HG03066 (cell line): ENCODE data around the gene CADPS2.

Source experiments
- ATAC-seq: cut with Tn5 transposase; IDR thresholded peaks from one replicate; pipeline ENCODE4 v1.9.1; 2021; ENCODE audit warnings: low read depth; ENCODE audit not compliant: unreplicated experiment

CADPS2 gene

DNA sequence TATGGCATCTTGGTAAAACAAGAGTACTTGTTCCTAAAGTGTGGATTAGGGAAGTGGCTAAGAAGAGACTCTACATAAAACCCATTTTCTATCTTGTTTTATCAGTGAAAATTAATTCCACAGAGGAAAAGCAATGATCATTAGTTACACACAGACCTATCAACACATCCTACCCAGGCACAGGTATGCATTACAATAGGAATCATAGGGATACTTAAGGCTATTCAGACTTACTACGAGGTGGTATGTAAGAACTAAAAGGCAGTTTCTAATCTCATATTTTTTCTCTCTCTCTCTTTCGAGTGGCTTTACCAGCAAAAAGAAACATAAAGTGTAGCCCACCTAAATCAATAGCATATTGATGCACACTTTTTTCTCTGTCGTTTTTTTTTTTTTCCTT is 415.4 kb downstream of the CADPS2 start:
- ATAC-seq = no peak

DNA sequence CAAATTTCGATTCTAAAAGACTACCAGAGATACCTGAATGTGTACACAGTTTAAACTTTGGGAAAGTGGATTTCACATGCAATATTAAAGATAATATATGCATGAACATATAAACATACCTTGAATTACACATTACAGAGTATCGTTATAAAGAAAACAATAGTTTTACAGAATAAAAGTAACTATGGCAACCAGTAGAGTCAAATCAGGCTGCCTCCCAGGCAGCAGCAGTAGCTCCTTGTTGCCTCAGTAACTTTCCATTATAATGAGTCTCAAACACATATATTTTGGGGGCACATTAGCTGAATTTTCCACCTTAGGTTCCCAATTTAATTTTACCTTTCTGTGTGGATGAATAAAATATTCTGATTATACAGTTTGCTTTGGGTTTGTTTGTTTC is 417.3 kb downstream of the CADPS2 start:
- ATAC-seq = no peak

DNA sequence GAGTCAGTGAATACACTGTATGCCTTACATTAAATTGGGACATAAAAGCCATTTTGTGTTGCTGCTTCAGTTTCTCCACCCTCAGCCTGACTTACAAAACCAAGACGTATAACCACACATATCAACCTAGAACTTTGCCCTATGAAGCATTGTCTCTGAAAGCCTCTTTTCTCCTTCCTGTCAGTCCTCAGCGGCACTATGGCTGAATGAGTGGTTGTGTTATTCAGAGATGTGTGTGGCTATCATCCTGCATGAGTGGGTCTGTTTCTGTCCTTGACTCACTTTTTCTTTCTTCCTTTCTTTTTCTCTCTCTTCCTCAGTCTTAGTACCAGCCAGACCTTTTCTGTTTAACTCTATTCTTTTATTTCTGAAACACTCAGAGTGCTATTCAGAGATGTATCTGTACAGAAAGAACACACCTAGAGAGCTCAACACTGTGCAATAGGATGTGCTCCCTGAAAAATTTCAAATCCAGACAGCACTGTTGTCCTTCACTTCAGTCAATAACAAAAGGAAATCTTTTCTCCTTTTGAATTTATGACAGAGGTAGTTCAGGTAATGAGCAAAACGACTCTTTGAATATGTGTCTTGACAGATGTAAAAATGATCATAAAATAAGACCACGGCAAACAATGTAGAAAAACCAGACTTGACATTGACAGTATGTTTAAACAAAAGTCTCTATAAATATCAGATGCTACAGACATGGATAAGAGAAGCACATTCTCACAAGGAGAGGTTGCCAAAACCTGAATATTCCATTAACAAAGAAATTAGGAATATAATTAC is 418.4 kb downstream of the CADPS2 start:
- ATAC-seq = no peak

DNA sequence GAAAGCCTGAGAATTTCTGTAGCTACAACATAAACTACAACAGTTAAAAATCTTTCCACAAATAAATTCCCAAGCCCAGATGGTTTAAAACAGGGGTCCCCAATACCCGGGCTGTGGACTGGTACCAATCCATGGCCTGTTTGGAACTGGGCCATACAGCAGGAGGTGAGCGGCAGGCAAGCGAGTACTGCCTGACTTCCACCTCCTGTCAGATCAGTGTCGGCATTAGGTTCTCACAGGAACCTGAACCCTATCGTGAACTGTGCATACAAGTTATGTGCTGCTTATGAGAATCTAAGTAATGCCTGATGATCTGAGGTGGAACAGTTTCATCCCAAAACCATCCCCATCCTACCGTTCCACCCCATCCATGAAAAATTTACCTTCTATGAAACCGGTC is 421.0 kb downstream of the CADPS2 start:
- ATAC-seq = no peak

DNA sequence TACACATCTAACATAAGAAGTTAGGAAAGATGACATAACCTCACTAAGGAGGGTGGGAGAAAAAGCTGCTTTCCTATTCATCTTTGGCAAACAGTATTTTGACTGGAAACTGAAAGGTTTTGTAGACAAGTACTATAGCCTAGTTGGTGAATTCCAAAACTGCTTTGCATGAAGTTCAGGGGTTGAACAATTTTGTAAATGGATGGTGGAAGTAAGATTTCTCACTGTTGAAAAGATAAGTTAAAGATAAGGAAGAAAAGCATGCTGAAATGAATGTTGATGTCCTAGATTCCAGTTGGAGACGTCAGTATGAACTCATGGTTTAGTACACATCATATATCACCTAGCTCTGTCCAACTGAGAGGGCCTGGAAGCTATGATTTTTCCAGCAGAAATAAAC is 422.6 kb downstream of the CADPS2 start:
- no peak for ATAC-seq

DNA sequence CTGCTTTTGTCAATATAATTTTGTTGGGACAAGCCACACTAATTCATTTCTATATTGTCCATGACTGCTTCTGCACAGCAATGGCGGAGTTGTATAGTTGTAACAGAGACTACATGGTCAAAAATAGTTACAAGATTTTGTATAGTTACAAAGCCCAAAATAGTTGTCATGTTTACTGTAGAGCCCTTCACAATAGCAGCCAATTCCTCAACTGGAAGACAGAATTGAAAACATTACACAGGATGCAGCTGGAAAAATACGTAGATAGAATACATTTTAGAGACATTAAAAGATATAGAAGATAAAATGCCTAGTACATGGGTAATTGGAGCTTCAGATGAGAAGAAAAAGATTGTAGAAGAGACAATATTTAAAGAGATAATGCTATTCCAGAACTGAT is 425.3 kb downstream of the CADPS2 start:
- ATAC-seq = no peak

DNA sequence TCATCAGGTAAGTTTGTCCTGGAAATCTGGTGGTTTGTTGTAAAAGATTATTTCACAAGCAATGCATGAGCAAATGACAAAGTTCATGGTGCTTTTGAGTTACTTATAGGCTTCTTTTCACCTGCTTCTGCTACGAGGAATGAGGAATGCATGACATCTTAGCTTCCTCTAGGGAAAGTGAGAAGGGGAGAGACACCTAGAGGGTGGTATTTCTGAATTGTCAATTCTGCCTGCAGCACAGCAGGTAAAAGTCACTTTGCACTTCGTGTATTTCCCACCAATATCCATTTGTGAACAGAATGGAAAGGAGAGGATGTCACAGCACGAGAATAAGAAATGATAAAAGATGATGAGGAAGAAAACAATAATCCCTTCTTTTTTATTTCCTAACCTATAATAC is 428.3 kb downstream of the CADPS2 start:
- ATAC-seq = no peak

DNA sequence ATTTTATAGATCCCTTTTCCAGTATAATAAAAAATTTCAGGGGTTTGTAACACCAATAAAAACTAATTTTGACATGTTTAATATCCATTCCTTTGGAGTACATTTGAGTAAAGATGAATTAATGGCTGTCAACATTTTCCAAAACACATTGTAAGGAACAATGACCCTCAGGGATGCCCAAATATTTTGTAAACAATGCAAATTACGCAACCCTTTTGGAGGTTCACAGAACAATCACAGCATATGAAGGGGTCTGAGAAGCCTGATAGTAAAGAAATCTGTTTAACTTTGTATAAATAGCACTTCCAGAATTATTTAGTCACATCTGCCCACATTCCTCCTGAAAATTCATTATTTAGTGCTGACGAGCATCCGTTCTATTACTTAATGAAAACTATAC is 428.9 kb downstream of the CADPS2 start:
- ATAC-seq = no peak

DNA sequence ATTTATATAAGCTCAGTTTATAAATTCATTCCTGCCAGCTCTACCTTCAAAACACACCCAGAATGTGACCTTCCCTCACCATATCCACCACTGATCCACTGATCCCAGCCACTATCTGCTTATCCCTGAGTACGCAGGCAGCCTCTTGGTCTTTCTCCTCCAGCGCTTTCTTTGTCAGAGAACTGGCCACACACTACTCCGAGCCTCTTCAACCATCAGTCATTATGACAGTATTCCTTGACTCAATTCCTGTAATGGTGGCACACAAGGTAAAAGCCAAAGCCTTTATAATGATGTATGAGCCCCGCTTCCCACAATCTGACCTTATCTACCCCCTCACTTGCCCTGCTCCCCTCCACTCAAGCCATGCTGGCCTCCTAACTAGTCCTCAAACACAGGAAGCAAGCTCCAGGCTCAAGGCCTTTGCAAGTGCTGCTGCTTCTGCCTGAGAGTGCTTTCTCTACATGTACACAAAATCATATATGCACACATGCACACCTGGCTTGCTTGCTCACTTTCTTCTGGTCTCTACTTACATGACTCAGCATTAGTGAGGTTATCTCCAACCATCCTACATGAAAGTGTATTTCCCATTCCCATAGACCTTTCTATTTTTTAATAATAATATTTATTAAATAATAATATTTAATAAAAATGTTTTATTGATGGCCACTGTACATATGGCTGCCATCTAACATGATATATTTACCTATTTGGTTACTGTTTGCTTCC is 431.3 kb downstream of the CADPS2 start:
- ATAC-seq = no peak

DNA sequence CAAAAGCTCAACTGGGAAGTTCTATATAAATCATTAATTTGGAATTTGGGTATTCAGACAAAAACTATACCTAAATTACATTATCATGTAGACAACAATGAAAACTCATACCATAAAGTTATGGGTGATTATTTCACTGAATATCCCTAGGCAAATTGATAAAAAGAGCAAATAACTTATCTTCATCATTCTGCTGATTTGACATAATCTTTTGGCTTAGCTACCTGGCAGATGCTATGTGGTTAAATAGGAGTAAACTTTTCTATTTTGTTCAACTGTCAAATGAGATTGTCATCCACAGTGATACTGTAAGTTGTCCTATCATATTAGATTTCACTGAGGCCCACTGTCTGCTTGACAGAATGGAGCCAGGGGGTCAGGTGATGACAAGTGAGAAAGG is 432.8 kb downstream of the CADPS2 start:
- no peak for ATAC-seq

DNA sequence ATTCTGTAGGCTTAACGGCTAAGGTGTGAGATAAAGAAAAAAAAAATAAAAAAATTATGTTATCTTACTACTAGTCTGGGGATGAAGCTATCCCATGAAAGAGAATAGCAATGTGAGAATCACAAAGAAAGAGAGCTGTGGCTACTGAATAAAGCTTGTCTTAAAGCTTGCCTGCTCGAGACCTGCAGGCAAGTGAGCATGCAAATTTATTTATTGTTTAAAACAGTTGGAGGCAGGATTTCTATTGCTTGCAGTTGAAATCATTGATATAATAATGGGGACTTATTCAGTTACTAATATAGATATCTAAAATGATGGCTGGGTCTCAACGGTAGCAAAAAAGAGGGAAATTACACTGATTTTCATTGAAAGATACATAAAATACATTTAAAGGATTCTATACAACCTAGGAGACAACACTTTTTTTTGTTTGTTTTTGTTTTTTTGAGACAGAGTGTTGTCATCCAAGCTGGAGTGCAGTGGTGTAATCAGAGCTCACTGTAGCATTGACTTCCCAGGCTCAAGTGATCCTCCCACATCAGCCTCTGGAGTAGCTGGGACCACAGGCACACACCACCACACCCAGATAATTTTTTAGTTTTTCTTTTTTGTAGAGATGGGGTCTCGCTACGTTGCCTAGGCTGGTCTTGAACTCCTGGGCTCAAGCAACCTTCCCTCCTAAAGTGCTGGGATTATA is 437.2 kb downstream of the CADPS2 start:
- ATAC-seq = no peak

DNA sequence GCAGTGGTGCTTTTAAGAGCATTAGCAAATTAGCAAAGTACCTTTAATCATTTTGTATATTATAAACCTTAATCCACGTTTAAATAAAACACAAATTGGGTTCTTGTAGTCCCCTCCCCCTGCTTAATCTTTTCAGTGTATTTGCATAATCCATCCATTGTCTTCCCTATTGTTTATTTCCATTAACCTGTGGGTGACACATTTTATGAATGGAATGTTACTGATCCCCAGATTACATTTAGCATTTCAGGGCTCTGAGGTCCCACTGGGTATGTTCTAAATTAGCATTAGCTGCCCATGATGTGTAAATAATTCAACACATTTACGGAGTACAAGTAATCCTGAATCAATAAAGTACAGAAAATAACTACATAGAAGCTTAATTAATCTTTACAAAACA is 443.3 kb downstream of the CADPS2 start:
- ATAC-seq = no peak

DNA sequence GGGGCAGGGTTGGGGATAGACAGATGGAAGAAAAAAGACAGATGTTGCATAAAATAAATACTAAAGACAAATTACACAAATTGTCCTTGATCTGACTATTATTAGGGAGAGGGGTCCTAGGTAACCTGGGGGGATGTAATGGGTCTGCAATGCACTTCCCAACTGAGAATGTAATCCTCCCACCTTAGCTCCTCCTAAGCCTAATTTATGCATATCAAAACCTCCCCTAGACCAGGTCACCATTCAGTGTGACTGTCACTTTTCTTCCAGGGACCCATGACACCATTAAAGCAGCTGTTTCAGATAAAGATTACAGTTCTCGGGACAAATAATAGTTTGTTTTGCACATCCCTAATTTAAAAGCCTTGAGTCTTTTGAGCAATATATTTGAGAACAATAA is 447.8 kb downstream of the CADPS2 start:
- ATAC-seq = no peak

DNA sequence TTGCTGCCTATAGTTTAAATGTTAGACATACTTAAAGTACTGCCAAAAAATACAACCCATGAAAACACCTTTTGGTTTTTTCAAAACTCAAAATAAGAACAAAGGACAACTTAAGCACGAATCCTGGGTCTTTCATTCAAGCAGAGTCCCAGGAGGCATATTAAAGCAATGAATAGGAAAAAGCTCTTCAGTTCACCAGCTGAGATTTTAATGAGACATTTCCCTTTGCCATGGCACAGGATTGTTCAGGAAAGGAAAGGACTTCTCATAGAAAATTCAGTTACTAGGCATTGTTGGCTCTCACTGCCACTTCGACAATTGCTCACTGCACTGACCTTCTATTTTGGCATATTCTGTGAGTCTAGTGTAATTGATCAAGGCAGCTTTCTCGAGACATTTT is 448.3 kb downstream of the CADPS2 start:
- ATAC-seq = no peak

DNA sequence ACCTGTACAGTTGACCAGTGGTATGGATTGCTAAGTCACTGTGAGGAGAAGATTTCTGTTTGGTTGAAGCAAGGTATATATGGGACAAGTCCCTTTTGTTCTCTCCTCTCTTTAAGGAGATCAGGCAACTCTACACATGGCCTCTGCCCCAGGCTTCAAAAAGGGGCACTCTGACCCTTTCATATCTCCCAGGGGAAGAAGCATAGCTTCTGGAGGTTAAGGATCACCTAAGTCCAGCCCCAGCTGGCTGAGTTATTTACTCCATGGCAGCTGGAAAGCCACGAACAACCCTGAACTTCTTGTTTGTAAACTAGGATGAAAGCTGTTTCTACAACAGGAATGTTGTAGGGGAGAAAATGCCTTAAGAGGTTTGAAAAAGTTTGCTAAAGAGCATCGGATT is 452.5 kb downstream of the CADPS2 start:
- ATAC-seq = no peak

DNA sequence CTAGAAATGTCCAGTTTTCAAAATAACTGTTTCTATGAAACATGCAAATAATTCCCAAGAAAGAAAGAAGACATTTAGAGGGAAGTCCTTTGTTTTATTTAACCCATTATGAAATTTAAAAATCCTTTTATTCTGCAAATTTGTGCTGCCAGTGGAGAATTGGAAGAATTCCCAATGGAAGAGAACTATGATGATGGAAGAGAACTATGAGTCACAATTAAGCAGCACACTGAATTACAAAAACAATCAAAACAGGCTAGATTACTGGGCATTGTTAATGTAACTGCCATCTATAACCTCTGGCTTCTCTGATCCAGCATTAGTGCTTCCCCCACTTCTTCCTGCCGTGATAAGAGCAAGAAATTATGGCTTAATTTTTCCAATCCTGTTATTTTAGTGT is 455.6 kb downstream of the CADPS2 start:
- no peak for ATAC-seq

DNA sequence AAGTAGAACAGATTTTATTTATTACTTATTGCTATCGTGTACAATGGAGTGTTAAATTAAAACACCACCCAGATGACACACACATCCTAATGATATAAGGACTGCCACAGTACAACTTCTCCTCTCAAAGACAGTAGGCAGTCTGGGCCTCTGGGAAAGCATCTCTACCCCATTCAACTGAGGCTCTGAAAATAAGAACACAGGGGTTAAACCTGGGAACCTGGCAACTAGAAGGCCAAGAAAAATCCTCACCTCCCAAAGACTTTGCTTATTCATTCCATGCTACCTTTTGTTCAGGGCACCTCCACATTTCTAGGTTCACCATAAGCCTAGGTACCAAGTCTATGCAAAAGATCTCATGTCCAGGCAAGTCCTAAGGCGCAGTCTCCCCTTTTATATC is 456.3 kb downstream of the CADPS2 start:
- no peak for ATAC-seq

DNA sequence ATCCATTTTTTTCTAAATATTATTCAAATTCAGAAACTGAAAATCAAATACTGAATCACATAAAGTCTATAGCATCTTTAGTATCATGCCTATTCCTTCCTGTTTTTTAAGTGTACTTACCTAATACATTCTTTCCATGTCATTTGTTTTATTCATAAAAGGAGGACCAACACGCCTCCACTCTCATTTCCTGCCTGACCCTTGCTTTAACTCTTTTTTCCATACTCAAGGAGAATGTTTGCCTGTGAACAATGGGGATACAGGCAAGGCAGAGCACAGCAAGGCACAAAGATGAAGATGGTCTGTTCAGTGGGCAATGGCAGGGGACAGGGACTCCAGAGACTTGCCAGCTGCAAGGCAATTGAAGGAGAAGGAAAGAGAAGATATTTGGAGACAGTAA is 460.5 kb downstream of the CADPS2 start:
- no peak for ATAC-seq

DNA sequence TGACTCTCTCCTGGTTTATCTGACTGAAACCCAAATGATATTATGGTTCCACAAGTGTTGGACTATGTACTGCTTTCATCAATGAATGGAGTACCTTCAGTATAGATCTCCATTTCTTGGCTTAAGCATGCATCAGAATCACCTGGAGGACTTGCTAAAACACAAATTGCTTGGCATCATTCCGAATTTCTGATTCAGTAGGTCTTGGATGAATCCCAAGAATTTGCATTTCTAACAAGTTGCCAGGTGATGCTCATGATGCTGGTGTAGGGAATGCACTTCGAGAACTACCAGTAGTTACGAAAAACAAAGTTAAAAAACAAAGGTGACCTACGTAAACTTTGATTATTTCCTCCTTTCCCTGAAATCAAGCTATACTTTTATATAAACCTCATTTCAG is 462.7 kb downstream of the CADPS2 start:
- ATAC-seq = no peak

DNA sequence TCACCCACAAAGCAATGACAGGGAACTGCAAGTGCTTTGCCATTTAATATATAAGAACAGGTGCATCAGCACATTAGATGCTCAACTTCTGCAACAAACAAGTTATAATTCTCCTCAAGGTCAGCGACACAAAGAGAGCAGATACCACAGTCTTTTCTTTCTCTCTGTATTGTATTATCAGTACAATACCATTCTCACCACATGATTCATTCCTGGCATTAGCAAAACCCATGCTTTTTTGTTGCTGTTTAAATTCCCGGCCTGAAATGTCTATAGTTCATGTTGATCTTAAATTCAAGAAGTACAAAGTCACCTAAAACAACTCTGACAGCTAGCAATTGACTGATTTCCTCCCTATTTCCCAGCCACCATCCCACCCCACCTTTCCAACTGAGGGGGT is 469.9 kb downstream of the CADPS2 start:
- no peak for ATAC-seq

DNA sequence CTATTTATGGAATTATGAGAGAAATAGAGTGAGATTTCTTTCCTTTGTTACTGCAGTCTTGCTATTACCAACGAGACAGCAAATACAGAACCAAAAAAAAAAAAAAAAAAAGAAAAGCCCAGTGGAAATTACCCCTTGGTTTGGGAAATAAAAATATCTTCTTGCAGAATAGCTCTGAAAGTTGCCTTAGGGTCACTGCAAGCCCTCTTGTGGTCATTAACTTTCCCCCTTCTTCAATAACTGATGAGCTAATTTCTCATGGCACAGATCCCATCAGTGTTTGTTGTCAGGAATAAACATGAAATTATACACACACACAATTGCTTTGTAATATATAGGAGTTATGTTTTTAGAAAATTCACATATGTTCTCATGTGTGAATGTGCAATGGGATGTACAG is 470.8 kb downstream of the CADPS2 start:
- no peak for ATAC-seq

DNA sequence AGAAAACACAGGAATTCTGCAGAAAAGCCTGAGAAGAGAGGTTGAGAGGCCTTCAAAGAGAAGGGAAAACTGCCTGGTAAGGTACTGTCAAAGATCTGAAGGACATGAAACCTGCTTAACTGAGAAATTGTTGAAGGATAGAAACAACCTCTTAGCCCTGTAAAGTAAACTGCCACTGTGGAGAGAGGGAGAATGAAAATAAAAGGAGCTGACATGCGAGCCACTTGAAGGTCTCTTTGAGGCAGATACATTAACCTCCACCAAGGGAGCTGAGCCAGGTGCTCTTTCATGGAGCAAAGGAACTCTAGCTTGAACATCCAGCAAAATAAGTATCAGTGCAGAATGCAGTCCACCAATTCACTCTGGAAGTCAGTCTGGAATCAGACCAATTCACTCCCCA is 472.9 kb downstream of the CADPS2 start:
- no peak for ATAC-seq
